HL-60 (cell line): ENCODE data around the gene VARS2.

ENCODE experiments used
- CTCF ChIP-seq: IDR thresholded peaks from one replicate; pipeline ENCODE4 v1.5.1; 2011; ENCODE audit warnings: low read length, control low read depth, inconsistent platforms; ENCODE audit not compliant: insufficient read depth
- GABPA ChIP-seq: IDR thresholded peaks from 2 replicates; pipeline ENCODE4 v1.6.1; 2012; ENCODE audit warnings: low read depth
- POLR2AphosphoS5 ChIP-seq: IDR thresholded peaks from 2 replicates; pipeline ENCODE4 v1.6.1; 2012; ENCODE audit warnings: low read depth
- REST ChIP-seq: IDR thresholded peaks from 2 replicates; pipeline ENCODE4 v1.6.1; 2012; ENCODE audit warnings: low read depth; ENCODE audit not compliant: insufficient replicate concordance
- SPI1 ChIP-seq: IDR thresholded peaks from 2 replicates; pipeline ENCODE4 v1.6.1; 2012; ENCODE audit warnings: low read depth, mild to moderate bottlenecking, borderline replicate concordance

GRCh38 chr6:30889921-30890645, 24.0 kb upstream of the VARS2 start:
- no peak for TF ChIP-seq GABPA
- TF ChIP-seq CTCF, result no peak
- no peak for TF ChIP-seq POLR2AphosphoS5
- TF ChIP-seq REST, result no peak
- TF ChIP-seq SPI1, result no peak
